GM12892 (cell line): Measurements from ENCODE around the gene DDX54. TPM values are rescaled to one million over a fixed set of nuclear protein-coding genes. Genes with fewer than 3 reads are reported as not detected.

Experiments used
- DNase-seq: peaks from one replicate; pipeline ENCODE4 v3.0.0; 2011; ENCODE audit not compliant: insufficient read length
- FAIRE-seq: peaks from 2 replicates; lab custom pipeline; 2011; peaks lifted over from hg19 to GRCh38; lab: Jason Lieb, UNC
- POLR2A ChIP-seq: IDR thresholded peaks from 2 replicates; pipeline ENCODE4 v1.6.1; 2011; ENCODE audit warnings: low read depth, low read length, control low read depth
- POLR2AphosphoS5 ChIP-seq: IDR thresholded peaks from 2 replicates; pipeline ENCODE4 v1.6.1; 2011; ENCODE audit warnings: low read depth, low read length, control low read depth
- TAF1 ChIP-seq: IDR thresholded peaks from 2 replicates; pipeline ENCODE4 v1.6.1; 2011; ENCODE audit warnings: low read depth, mild to moderate bottlenecking, control low read depth, low read length, borderline replicate concordance
- polyA plus RNA-seq: library from polyadenylated mRNA; unstranded; fragments of >200 nt; gene quantifications from one replicate; pipeline ENCODE4 v1.2.1, GENCODE V29; 2012; ENCODE audit warnings: missing spikeins, inconsistent platforms; ENCODE audit not compliant: missing spikeins

Gene DDX54, protein sequence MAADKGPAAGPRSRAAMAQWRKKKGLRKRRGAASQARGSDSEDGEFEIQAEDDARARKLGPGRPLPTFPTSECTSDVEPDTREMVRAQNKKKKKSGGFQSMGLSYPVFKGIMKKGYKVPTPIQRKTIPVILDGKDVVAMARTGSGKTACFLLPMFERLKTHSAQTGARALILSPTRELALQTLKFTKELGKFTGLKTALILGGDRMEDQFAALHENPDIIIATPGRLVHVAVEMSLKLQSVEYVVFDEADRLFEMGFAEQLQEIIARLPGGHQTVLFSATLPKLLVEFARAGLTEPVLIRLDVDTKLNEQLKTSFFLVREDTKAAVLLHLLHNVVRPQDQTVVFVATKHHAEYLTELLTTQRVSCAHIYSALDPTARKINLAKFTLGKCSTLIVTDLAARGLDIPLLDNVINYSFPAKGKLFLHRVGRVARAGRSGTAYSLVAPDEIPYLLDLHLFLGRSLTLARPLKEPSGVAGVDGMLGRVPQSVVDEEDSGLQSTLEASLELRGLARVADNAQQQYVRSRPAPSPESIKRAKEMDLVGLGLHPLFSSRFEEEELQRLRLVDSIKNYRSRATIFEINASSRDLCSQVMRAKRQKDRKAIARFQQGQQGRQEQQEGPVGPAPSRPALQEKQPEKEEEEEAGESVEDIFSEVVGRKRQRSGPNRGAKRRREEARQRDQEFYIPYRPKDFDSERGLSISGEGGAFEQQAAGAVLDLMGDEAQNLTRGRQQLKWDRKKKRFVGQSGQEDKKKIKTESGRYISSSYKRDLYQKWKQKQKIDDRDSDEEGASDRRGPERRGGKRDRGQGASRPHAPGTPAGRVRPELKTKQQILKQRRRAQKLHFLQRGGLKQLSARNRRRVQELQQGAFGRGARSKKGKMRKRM
- polyA plus RNA-seq: 27.4 TPM

DNA sequence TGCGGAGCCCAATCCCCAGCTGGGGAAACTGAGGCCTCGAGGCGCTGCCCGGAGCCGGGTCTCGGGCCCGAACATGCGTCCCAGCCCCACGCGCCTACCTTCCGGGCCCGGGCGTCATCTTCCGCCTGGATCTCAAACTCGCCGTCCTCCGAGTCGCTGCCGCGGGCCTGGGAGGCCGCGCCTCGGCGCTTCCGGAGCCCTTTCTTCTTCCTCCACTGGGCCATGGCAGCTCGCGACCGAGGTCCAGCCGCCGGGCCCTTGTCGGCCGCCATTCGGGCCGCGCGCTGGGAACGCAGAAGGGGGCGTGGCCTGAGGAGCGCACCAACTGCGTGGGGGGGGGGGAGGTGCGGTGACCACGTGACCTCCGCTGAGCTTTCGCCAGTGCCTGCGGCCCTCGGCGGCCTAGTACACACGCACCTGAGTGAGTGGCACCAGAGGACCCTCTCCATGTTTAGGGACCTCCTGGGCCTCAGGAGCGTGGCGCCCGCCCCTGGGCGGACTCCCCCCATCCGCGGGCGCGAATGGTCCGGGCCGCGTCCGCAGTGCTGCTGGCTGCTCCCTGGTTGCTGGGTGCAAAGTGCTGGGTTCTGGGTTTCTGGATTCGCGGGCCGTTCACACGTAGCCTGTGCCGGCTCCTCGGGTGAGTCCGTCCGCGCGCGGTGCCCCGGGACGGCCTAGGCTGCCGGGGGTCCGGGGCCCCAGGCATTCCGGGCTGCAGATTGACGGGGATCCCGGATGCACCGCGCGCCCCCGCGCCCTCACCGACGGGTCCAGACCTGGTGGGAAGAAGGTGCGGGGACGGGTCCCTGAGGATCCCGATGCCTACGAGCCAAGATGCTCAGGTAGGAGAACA lies at the start of gene DDX54, which contains the start of gene RITA1:
TSS of gene DDX54 (minus strand) at position 299 of the 853 bp plus-strand sequence. CDS start at position 272, 27 bp downstream.
TSS of gene RITA1 (plus strand) at position 542 of the 853 bp plus-strand sequence. CDS start 1,026 bp downstream, outside the sequence.
- TF ChIP-seq TAF1 (peak; percentile 93), POLR2A (peak; percentile 93), POLR2AphosphoS5 (peak; percentile 85; the same call in 1 of the 2 replicates)
- DNase-seq (peak; percentile 65), FAIRE-seq (no peak)

DNA sequence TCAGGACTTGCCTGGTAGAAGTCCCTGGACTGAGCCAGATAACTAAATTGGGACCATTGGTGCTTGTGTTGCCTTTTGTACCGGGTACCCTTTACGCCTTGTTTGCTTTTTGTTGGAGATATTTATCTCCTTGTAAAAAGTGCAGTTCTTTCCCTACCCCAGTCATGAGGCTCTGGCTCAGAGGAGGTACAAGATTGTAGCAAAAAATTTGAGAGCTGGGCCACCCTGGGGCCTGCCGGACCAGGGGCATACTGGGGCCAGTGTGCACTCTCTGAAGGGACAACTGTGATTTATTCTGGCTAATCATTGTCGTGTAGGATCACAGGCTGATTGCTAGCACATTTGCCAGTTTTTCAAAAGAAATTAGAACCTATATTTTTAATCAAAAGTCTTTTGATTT lies 49.2 kb upstream of the DDX54 start:
- DNase-seq: no peak
- no peak for FAIRE-seq
- TF ChIP-seq POLR2AphosphoS5 (no peak), POLR2A (no peak), TAF1 (no peak)

DNA sequence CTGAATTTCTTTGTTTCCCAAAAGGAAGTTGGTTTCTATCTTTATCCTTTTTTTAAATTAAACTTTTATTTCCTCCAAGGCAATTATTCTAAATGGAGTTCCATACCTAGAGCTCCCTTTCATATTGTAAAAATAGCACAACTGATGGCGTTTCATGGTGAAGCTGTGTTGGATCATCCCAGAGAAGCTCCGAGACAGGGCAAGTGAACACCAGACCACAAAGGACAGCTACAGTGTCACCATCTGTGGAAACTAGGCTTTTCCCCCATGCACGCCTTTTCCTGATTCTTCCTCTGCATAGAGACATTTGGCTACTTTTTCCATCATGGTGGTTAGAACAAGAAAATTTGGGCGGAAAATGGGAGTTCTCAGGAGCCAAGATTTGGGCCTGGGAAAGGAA lies 48.7 kb upstream of the DDX54 start:
- no peak for TF ChIP-seq POLR2AphosphoS5
- TF ChIP-seq POLR2A: no peak
- no peak for TF ChIP-seq TAF1
- FAIRE-seq: no peak
- DNase-seq: no peak

DNA sequence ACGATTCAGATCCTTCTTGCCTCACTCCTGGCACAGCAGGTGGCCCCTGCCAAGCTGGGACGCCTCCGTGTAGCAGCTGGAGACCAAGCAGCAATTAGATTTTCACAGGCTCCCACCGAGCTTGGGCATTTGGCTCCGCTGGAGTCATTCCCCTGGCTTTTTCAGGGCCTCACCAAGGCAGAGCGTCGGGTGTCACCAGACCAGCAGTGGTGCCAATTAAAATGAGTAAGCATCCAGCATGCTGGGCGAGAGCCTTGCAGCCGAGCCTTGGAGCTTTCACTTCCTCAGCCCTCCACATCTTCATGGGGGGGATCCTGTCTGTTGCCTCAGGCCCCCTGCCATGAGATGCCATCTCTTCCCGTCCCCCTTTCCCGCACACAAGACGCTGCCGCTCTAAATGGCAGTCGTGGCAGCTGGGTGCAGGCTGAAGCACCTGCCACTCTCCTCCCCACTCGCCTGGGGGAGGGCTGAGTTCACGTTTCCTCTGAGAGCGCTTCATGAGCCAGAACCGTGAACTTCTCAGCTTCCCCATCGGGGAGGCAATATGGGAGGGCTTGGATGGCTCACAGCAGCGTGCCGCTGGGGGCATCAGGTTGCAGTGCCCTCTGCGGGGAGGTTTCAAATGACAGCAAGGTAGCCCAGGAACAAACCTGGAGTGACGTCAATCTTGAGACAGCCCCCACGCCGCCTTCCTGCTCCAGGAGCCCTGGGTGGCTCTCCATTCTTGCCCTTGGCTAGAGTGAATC lies 47.7 kb upstream of the DDX54 start:
- peak; percentile 53 for FAIRE-seq

DNA sequence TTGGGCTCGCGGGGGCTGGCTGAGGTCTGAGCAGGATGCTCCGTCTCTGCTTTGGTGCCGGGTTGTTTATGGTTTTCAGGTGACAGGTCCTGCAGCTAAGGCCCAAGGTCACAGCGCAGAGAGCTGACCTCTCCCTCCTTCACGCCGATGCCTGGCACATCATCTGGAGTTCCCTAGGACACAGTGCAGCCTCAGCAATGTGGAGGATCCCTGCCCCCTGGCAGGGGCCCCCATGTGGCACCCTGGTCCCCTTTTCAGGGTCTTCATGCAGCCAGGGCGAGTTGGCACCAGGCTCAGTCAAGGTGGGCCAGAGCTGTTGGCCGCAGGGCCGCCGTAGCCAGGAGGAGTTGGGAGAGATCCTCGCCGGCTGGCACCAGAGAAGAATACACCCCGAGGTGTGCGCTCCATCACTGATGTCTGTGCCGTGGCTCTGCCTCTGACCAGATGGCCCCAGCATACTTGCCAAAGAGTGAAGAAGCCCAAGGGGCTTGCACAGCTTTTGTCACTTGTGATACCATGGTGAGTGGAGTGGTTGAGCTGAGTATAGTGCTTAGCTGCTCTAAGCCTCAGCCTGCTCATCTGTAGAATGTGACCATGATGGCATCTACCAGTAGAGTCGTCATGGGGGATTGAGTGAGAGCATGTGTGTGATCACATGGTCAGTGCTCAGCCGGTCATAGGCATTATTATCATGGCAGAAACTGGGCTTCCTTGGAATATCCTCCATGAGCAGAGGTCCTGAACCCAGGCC lies 47.0 kb upstream of the DDX54 start:
- no peak for DNase-seq
- no peak for TF ChIP-seq POLR2AphosphoS5
- no peak for TF ChIP-seq POLR2A
- TF ChIP-seq TAF1: no peak
- FAIRE-seq: no peak

More for the DNA sequence above, 47.7 kb upstream of the DDX54 start:
- TF ChIP-seq POLR2AphosphoS5 (no peak), POLR2A (0 out of 2 replicates have a peak, but pooled peaks have one; percentile 27), TAF1 (no peak)
- DNase-seq: peak; percentile 66

DNA sequence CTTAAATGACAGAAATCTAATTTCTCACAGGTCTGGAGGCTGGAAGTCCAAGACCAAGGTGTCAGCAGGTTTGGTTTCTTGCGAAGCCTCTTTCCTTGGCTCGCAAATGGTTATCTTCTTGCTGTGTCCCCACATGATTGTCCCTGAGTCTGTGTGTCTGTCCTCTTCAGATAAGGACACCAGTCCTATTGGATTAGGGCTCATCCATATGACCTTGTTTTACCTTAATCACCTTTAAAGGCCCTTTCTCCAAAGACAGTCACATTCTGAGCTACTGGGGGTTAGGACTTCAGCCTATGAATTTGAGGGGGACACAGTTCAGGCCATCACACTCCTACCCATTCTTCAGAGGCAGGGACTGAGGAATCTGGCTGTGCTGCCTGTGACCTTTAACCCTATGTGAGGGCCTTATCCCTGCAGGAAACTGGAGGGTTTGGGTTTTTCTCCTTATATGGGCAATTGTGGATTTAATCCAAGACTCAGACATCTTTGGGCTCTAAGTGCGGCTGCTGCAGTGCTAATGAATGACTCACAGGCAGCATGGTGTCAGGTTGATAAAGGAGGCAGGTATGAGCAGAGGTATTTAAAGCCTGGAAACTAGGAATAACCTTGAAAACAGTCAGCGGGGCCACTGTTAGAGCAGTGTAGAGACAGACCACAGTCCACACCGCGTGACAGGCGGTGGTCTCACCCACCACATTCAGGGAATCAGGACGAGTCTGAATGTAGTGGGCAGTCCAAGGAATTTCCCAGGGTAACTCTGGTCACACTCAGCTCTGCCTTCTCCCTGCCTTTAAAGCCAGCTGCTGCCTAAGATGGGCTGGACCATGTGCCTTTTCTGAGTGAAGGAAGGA lies 46.2 kb upstream of the DDX54 start:
- no peak for DNase-seq
- FAIRE-seq: no peak
- TF ChIP-seq POLR2A: no peak

DNA sequence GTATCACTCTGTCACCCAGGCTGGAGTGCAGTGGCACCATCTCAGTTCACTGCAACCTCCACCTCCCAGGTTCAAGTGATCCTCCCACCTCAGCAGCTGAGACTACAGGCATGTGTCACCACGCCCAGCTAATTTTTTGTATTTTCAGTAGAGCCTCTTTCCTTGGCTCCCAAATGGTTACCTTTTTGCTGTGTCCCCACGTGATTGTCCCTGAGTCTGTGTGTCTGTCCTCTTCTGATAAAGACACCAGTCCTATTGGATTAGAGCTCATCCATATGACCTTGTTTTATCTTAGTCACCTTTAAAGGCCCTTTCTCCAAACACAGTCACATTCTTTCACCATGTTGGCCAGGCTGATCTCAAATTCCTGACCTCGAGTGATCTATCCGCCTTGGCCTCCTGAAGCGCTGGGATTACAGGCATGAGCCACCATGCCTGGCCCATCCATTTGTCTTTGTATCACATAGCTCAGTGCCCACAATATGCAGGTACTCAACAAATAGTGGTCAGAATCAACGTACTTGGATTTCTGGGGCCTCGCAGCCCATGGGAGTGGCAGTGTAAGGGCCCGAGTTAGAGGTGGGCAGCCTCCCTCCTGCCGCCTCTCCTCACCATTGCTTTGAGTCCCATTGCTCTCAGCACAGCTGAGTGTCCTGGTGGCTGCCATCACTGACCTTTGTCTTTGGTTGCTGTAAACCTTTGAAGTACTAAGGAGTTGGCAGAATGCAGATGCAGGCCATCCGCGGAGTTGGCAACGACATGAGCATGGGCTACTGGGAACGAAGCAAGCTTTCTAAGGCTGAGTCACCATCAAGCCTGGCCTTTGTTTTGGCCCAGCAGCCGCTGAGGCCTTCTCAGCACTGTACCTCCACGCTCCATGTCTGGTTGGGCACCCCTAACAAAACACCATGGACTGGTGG lies 45.3 kb upstream of the DDX54 start:
- FAIRE-seq: peak; percentile 5
- DNase-seq: no peak
- TF ChIP-seq POLR2A: no peak
- TF ChIP-seq POLR2AphosphoS5: no peak
- no peak for TF ChIP-seq TAF1

DNA sequence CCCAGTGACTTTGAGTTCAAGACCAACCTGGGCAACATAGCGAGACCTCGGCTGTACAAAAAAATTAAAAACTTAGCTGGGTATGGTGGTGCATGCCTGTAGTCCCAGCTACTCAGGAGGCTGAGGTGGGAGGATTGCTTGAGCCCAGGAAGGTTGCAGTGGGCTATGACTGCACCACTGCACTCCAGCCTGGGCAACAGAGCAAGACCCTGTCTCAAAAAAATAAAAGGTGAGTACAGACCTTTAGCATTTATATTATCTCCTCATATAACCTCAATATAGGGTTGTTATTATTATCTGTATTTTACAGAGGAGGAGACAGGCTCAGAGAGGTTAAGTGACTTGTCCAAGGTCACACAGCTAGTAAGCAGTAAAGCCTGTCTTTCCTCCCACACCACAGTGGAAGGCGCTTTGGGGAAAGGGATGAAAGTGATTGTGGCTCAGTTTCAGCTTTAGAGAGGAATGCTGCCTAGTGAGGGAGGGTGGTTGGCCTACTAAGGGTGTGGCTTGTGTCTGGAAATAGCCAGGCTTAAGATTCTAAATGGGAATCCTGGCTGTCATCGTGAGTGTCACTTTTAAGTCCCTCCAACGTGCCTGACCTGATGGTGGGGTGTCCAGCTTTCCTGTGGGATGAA lies 43.2 kb upstream of the DDX54 start:
- TF ChIP-seq POLR2AphosphoS5 (no peak), POLR2A (no peak), TAF1 (no peak)
- FAIRE-seq (peak; percentile 24), DNase-seq (no peak)
